Measurements from ENCODE around the gene MCF2L.

Gene MCF2L

DNA sequence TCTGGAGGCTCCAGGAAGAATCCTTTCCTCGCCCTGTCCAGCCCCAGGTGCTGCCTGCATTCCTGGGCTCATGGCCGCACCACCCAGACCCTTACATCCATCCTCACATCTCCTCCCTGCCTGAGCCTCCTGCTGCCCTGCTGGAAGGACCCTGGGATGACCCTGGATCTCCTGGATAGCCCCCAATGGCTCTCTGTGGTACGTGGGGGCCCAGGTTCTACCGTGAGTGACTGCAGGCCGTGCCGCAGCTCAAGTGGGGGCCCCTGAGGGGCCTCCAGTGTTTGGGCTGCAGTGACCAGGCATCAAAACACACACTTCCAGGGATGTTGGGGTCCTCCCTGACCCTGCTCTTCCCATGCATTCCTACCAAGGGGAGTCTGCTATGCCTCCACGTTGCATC, 8.3 kb upstream of the MCF2L start:
- TF ChIP-seq CTCF (IDR thresholded peaks at IDR 0.05; ENCODE audit: low read depth, low read length), result no peak
- no peaks in the 10 kb centered on the region for H3K27me3 ChIP-seq (ENCODE audit: insufficient read depth, low read depth, severe bottlenecking)
- H3K4me3 ChIP-seq (ENCODE audit: low read depth, low read length), result no peak overlapping the region
- H3K9me3 ChIP-seq (ENCODE audit: severe bottlenecking), result no peaks in the 10 kb centered on the region
- H3K27ac ChIP-seq, result no peak overlapping the region
- no peaks in the 10 kb centered on the region for H3K36me3 ChIP-seq
- no peak for DNase-seq

DNA sequence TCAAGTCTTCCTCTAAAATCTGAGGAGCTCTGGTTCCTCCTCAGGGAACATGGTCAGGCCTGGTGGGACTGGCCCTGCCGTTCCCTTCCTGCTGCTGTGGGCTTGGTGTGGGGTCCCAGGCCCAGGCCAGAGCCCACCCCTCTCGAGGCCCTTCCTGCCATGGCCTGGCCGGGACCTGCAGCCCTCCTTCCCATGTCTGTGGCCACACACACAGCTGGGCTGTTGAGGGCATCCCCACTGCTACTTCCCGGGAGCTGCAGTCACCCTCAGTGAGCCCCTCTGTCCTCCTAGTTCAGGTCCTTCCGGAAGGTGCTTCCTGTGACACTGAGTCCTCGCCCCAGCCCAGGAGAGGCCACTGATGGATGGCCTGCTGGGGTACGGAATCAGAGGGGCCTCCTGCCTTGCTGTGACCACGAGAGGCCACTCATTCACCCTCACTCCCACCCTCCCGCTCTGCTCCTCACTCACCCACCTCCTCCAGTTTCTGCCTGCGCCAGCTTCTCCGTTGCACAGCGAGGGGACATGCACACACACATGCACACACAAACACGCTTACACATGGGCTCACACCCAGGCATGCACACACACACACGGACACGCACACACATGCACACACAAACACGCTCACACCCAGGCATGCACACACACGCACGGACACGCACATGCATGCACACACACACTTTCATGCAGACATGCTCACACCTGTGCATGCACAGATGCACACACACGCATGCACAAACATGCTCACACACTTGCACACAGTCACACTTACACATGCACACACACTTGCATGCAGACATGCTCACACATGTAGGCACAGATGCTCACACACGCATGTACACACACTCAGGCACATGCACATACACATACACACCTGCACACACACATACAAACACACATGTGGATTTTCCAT, 7.3 kb upstream of the MCF2L start:
- no peaks in the 10 kb centered on the region for H3K9me3 ChIP-seq (ENCODE audit: severe bottlenecking)
- no peak overlapping the region for H3K4me3 ChIP-seq (ENCODE audit: low read depth, low read length)
- H3K36me3 ChIP-seq, result no peaks in the 10 kb centered on the region
- no peaks in the 10 kb centered on the region for H3K27me3 ChIP-seq (ENCODE audit: insufficient read depth, low read depth, severe bottlenecking)
- H3K27ac ChIP-seq, result no peak overlapping the region
- no peak for TF ChIP-seq CTCF (IDR thresholded peaks at IDR 0.05; ENCODE audit: low read depth, low read length)
- no peak for DNase-seq

- no peak for DNase-seq
- Histone ChIP-seq H3K27me3 (ENCODE audit: insufficient read depth, low read depth, severe bottlenecking) (no peaks in the 10 kb centered on the region), H3K9me3 (ENCODE audit: severe bottlenecking) (no peaks in the 10 kb centered on the region), H3K27ac (no peak overlapping the region), H3K4me3 (ENCODE audit: low read depth, low read length) (no peak overlapping the region), H3K36me3 (no peaks in the 10 kb centered on the region)
- no peak for TF ChIP-seq CTCF (IDR thresholded peaks at IDR 0.05; ENCODE audit: low read depth, low read length)
Observed at GRCh38 chr13:112962396-112962795, 6.6 kb upstream of the MCF2L start.

- no peaks in the 10 kb centered on the region for H3K36me3 ChIP-seq
- no peaks in the 10 kb centered on the region for H3K9me3 ChIP-seq (ENCODE audit: severe bottlenecking)
- TF ChIP-seq CTCF (IDR thresholded peaks at IDR 0.05; ENCODE audit: low read depth, low read length), result no peak
- no peaks in the 10 kb centered on the region for H3K27me3 ChIP-seq (ENCODE audit: insufficient read depth, low read depth, severe bottlenecking)
- DNase-seq, result no peak
- no peak overlapping the region for H3K4me3 ChIP-seq (ENCODE audit: low read depth, low read length)
- H3K27ac ChIP-seq, result no peak overlapping the region
Observed at GRCh38 chr13:112962911-112963625, 5.9 kb upstream of the MCF2L start.

DNA sequence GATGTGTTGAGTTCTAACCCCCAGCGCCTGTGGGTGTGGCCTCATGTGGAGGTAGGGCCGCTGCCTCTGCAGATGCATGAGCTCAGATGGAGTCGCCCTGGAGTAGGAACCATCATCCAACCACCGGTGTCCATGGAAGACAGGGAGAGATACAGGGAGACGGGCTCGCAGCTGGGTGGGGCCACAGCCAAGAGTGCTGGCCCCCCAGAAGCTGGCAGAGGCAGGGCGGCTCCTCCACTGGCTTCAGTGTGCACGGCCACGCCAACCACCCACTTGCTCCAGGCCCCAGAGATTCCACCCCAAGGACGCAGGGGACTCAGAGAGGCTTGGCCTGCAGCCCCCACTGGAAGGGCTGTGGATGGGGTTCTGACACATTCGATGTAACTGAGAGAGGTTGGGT, 5.4 kb upstream of the MCF2L start:
- no peak overlapping the region for H3K4me3 ChIP-seq (ENCODE audit: low read depth, low read length)
- H3K36me3 ChIP-seq, result no peaks in the 10 kb centered on the region; the same call in 1 of the 2 replicates
- no peaks in the 10 kb centered on the region for H3K27me3 ChIP-seq (ENCODE audit: insufficient read depth, low read depth, severe bottlenecking)
- DNase-seq, result no peak
- no peak for TF ChIP-seq CTCF (IDR thresholded peaks at IDR 0.05; ENCODE audit: low read depth, low read length)
- no peaks in the 10 kb centered on the region for H3K9me3 ChIP-seq (ENCODE audit: severe bottlenecking)
- no peak overlapping the region for H3K27ac ChIP-seq
